HFFc6 (cell line): ENCODE data around the gene MIGA2. TPM values are rescaled to one million over a fixed set of nuclear protein-coding genes. Genes with fewer than 3 reads are reported as not detected.

Experiments used
- DNase-seq: peaks from one replicate; pipeline ENCODE4 v3.0.0-alpha.2; 2018
- H3K27ac Mint-ChIP-seq: 2 replicates; pipeline ENCODE4 v1.8.0; 2020; ENCODE audit warnings: mild to moderate bottlenecking, mixed read lengths
- H3K27me3 Mint-ChIP-seq: 2 replicates; pipeline ENCODE4 v1.8.0; 2021; ENCODE audit warnings: mild to moderate bottlenecking, moderate library complexity, mixed read lengths; ENCODE audit not compliant: insufficient read depth
- H3K36me3 Mint-ChIP-seq: 2 replicates; pipeline ENCODE4 v1.8.0; 2021; ENCODE audit warnings: low read depth, mixed read lengths
- H3K4me1 Mint-ChIP-seq: 2 replicates; pipeline ENCODE4 v1.8.0; 2020; ENCODE audit warnings: low read depth, mixed read lengths
- H3K4me3 Mint-ChIP-seq: 2 replicates; pipeline ENCODE4 v1.8.0; 2020; ENCODE audit warnings: mild to moderate bottlenecking, moderate library complexity, mixed read lengths
- H3K9me3 Mint-ChIP-seq: 2 replicates; pipeline ENCODE4 v1.8.0; 2020; ENCODE audit warnings: mild to moderate bottlenecking, mixed read lengths
- CTCF ChIP-seq: fragments of 200-600 bp; sonication (generic); IDR thresholded peaks from 2 replicates; pipeline ENCODE4 v1.5.0; 2021; ENCODE audit warnings: antibody characterized with exemption, mild to moderate bottlenecking
- total RNA-seq, 6 experiments: library from RNA; stranded (reverse); fragmentation: NEBNext Ultra II Directional; extraction: Animal tissue kit (Norgen Biotek cat#: 25700); gene quantifications; 2 replicates in 1 of 6; 3 replicates in 5 of 6; pipeline ENCODE4 v1.2.3, GENCODE V29; 2021

Gene MIGA2
- total RNA-seq, 6 experiments from 2014 or later, result 20.2 to 30.2 (median 22.2) TPM

DNA sequence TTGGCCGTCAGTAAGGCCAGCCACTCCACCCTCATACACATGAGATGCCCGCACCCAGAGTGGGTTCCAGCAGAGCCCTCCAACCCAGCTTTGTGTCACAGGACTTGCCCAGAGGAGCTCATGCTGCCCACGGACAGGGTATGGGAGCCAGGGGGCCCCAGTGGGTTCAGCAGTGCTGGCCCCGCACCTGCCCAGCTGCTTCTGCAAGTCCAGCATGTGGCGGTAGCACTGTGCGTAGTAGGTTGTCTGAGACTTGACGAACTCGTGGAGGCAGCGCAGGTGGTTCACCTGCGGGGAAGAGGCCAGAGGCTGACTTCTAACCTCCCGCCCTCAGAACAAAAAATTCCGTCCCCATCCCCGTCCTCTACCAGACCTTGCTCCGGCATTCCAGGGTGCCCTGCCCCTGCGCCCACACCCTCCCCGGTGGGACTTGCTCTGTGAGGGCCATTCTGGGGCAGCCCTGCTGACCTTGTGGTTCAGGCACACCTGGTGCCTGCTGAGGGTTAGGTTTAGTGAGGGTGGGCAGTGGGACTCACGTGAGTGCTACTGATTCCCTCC, 26.8 kb upstream of the MIGA2 start:
- no peak for TF ChIP-seq CTCF
- no peaks in the 10 kb centered on the region for H3K9me3 Mint-ChIP-seq
- H3K4me3 Mint-ChIP-seq, result no peak overlapping the region
- no peak overlapping the region for H3K27ac Mint-ChIP-seq
- no peaks in the 10 kb centered on the region for H3K4me1 Mint-ChIP-seq
- H3K27me3 Mint-ChIP-seq, result peaks cover 4% of the 10 kb centered on the region
- no peaks in the 10 kb centered on the region for H3K36me3 Mint-ChIP-seq
- DNase-seq, result no peak

DNA sequence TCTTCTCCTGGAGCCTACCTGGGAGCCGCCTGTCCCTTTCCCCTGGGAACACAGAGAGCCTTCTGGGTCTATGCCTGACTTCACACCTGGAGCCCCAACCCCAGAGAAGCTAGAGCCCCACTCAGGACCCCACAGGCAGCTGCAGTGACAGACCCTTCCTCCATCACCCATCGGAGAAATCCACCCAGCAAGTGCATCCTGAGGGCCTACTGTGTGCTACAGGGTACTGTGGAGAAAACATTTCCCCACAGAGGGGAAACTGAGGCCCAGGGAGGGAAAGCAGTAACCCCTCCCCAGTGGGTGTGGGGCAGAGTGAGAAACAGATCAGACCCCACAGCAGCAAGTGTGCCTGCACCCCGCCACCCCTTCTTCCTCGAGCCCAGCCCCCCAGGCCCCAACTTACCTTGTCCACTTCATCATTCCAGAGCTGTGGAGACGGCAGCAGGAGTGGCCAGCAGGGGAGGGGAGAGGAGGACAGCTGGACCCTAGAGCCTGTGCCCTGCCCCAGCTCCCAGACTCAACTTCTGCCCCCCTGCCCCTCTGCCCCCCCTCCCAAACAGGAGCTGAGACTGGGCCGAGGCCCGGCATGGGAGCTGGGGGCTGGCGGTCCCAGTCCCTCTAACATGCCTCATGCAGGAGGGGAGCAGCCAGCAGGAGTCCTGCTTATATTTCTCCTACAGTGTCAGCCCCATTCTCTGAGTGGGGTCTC, 26.0 kb upstream of the MIGA2 start:
- no peak for DNase-seq
- H3K4me3 Mint-ChIP-seq, result no peak overlapping the region
- H3K9me3 Mint-ChIP-seq, result no peaks in the 10 kb centered on the region
- TF ChIP-seq CTCF, result no peak
- H3K4me1 Mint-ChIP-seq, result no peaks in the 10 kb centered on the region
- no peaks in the 10 kb centered on the region; the same call in 1 of the 2 replicates for H3K36me3 Mint-ChIP-seq
- no peak overlapping the region for H3K27ac Mint-ChIP-seq
- H3K27me3 Mint-ChIP-seq, result peaks cover 4% of the 10 kb centered on the region

- Mint-ChIP-seq H3K36me3 (no peaks in the 10 kb centered on the region; the same call in 1 of the 2 replicates), H3K9me3 (no peaks in the 10 kb centered on the region), H3K4me3 (no peak overlapping the region), H3K4me1 (no peaks in the 10 kb centered on the region), H3K27me3 (peaks cover 4% of the 10 kb centered on the region), H3K27ac (peak overlapping the region; percentile 56; the same call in 1 of the 2 replicates)
- no peak for DNase-seq
- no peak for TF ChIP-seq CTCF
Observed at GRCh38 chr9:129011170-129011569, 25.3 kb upstream of the MIGA2 start.

GRCh38 chr9:129011761-129012181, 24.7 kb upstream of the MIGA2 start:
- DNase-seq, result no peak
- H3K27ac Mint-ChIP-seq, result no peak overlapping the region
- no peak for TF ChIP-seq CTCF
- no peaks in the 10 kb centered on the region; the same call in 1 of the 2 replicates for H3K36me3 Mint-ChIP-seq
- H3K27me3 Mint-ChIP-seq, result peaks cover 2% of the 10 kb centered on the region
- no peaks in the 10 kb centered on the region for H3K4me1 Mint-ChIP-seq
- no peak overlapping the region for H3K4me3 Mint-ChIP-seq
- no peaks in the 10 kb centered on the region for H3K9me3 Mint-ChIP-seq

DNA sequence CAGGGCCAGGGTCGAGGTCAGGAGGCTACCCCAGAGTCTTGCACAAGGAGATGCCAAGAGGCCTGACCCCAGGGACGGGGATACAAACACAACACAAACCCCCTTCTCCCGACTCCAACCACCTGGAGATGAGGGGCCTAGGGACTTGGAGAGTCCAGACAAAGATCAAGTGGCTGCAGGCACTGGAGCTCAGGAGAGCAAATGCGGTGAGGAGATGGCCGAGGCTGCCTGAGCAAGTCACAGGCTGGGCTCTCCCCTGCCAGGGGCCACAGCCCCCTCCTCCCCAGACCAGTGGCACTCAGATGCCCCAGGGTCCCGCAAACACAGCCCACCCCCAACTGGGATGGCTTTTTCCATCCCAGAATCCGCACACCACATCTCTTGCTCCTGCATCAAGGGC, 24.1 kb upstream of the MIGA2 start:
- no peak overlapping the region for H3K27ac Mint-ChIP-seq
- H3K27me3 Mint-ChIP-seq, result peaks cover 2% of the 10 kb centered on the region
- DNase-seq, result no peak
- no peak for TF ChIP-seq CTCF
- no peaks in the 10 kb centered on the region for H3K9me3 Mint-ChIP-seq
- no peak overlapping the region for H3K4me3 Mint-ChIP-seq
- H3K36me3 Mint-ChIP-seq, result no peaks in the 10 kb centered on the region; the same call in 1 of the 2 replicates
- H3K4me1 Mint-ChIP-seq, result no peaks in the 10 kb centered on the region
